Endodermal cell (in vitro differentiated cells): Measurements from ENCODE around the gene C10orf67. TPM values are rescaled to one million over a fixed set of nuclear protein-coding genes. Genes with fewer than 3 reads are reported as not detected.

Experiments used
- DNase-seq: peaks from one replicate; pipeline ENCODE4 v3.0.0-alpha.2; 2017
- H3K27ac ChIP-seq: 2 replicates; pipeline ENCODE4 v1.5.1; 2013; ENCODE audit warnings: mild to moderate bottlenecking, low read depth, low read length, moderate library complexity
- H3K27me3 ChIP-seq: 2 replicates; pipeline ENCODE4 v1.6.1; 2013; ENCODE audit warnings: mild to moderate bottlenecking, low read length, moderate library complexity; ENCODE audit not compliant: insufficient read depth, control insufficient read depth, poor library complexity, severe bottlenecking
- H3K36me3 ChIP-seq: 2 replicates; pipeline ENCODE4 v1.7.0; 2013; ENCODE audit warnings: mild to moderate bottlenecking, low read length, moderate library complexity; ENCODE audit not compliant: control insufficient read depth, insufficient read depth
- H3K4me1 ChIP-seq: one replicate; pipeline ENCODE4 v1.7.0; 2013; ENCODE audit warnings: low read length; ENCODE audit not compliant: control insufficient read depth, insufficient read depth
- H3K4me3 ChIP-seq: 2 replicates; pipeline ENCODE4 v1.5.1; 2013; ENCODE audit warnings: mild to moderate bottlenecking, low read length, moderate library complexity
- H3K9ac ChIP-seq: 2 replicates; pipeline ENCODE4 v1.6.1; 2013; ENCODE audit warnings: mild to moderate bottlenecking, low read length, moderate library complexity; ENCODE audit not compliant: poor library complexity, severe bottlenecking; ENCODE audit errors: extremely low read depth
- H3K9me3 ChIP-seq: 2 replicates; pipeline ENCODE4 v1.6.1; 2013; ENCODE audit warnings: mild to moderate bottlenecking, low read length, moderate library complexity; ENCODE audit not compliant: control insufficient read depth
- H3K27ac Mint-ChIP-seq: 2 replicates; pipeline ENCODE4 v1.8.0; 2020; ENCODE audit warnings: mixed read lengths
- H3K27me3 Mint-ChIP-seq: 2 replicates; pipeline ENCODE4 v1.8.0; 2021; ENCODE audit warnings: mild to moderate bottlenecking, mixed read lengths; ENCODE audit not compliant: insufficient read depth
- H3K36me3 Mint-ChIP-seq: 2 replicates; pipeline ENCODE4 v1.8.0; 2020; ENCODE audit warnings: low read depth, mixed read lengths
- H3K4me1 Mint-ChIP-seq: 2 replicates; pipeline ENCODE4 v1.8.0; 2020; ENCODE audit warnings: mixed read lengths
- H3K4me3 Mint-ChIP-seq: 2 replicates; pipeline ENCODE4 v1.8.0; 2020; ENCODE audit warnings: mild to moderate bottlenecking, moderate library complexity, mixed read lengths
- H3K9me3 Mint-ChIP-seq: 2 replicates; pipeline ENCODE4 v1.8.0; 2020; ENCODE audit warnings: mild to moderate bottlenecking, mixed read lengths
- WGBS, 2 experiments: methylation state at CpG; one replicate each; pipeline versions ENCODE4 v1.1.5 to v1.1.7; 2013; ENCODE audit warnings: missing lambda C conversion rate in 2 of 2, mixed read lengths in 1 of 2; ENCODE audit not compliant: insufficient coverage in 1 of 2, insufficient read length in 1 of 2; 5-methylcytosine and 5-hydroxymethylcytosine counted together
- total RNA-seq, 2 donors: library from RNA; stranded (reverse); fragmentation: NEBNext Ultra II Directional in 1 of 2; extraction: Animal tissue kit (Norgen Biotek cat#: 25700) in 1 of 2; gene quantifications; 2 replicates in 1 of 2; 3 replicates in 1 of 2; pipeline ENCODE4 v1.2.1, GENCODE V29; 2021
- TF ChIP-seq, protein P1 (sequence below): fragments of 200-600 bp; sonication (generic); conservative IDR thresholded peaks from 2 replicates; pipeline ENCODE4 v1.5.0; 2021; ENCODE audit warnings: antibody characterized with exemption, mild to moderate bottlenecking

Gene C10orf67
- total RNA-seq, 2 donors from 2014 or later = not detected

DNA sequence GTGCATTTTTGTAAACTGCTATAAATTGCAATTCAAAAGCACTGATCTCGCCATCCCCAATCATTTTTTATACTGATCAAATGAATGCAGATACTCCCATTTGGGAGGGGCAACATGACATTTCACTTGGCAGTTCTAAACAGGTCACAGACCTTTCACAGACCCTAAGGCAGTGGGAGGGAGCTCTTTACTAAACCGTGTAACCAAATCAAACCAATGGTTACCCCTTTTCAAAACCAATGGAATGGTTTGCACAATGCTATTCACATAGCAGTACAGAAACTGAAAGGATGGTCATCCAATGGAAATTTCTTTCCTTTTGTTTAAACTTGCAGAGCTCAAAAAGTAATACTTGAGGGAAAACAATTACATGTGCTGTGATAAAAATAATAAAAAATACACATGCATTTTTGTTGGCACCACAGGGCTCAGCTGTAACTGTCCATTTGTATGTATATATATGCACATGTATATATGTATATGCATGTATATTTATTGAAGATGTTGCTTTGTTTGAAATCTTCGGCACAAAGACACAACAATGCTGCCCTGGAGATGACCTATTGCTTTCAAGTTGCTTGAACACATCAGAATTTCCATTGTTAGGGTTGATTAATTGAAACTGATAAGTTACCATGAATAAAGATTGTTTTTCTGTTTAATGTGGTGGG lies 138.5 kb downstream of the C10orf67 start:
- Histone ChIP-seq H3K4me1 (no peaks in the 10 kb centered on the region), H3K36me3 (no peaks in the 10 kb centered on the region), H3K27ac (peak overlapping the region; percentile 26), H3K27me3 (peaks cover 100% of the 10 kb centered on the region), H3K4me3 (no peak overlapping the region), H3K9ac (no peak overlapping the region), H3K9me3 (no peaks in the 10 kb centered on the region)
- Mint-ChIP-seq H3K36me3 (no peaks in the 10 kb centered on the region), H3K4me1 (peaks cover 4% of the 10 kb centered on the region), H3K9me3 (no peaks in the 10 kb centered on the region), H3K27me3 (peaks cover 74% of the 10 kb centered on the region), H3K4me3 (no peak overlapping the region), H3K27ac (no peak overlapping the region)
- WGBS, 2 experiments = 50 to 76% methylated on average over 2 to 3 of the region's 3 CpGs
- TF ChIP-seq, protein P1, sequence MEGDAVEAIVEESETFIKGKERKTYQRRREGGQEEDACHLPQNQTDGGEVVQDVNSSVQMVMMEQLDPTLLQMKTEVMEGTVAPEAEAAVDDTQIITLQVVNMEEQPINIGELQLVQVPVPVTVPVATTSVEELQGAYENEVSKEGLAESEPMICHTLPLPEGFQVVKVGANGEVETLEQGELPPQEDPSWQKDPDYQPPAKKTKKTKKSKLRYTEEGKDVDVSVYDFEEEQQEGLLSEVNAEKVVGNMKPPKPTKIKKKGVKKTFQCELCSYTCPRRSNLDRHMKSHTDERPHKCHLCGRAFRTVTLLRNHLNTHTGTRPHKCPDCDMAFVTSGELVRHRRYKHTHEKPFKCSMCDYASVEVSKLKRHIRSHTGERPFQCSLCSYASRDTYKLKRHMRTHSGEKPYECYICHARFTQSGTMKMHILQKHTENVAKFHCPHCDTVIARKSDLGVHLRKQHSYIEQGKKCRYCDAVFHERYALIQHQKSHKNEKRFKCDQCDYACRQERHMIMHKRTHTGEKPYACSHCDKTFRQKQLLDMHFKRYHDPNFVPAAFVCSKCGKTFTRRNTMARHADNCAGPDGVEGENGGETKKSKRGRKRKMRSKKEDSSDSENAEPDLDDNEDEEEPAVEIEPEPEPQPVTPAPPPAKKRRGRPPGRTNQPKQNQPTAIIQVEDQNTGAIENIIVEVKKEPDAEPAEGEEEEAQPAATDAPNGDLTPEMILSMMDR = no peak
- no peak for DNase-seq

DNA sequence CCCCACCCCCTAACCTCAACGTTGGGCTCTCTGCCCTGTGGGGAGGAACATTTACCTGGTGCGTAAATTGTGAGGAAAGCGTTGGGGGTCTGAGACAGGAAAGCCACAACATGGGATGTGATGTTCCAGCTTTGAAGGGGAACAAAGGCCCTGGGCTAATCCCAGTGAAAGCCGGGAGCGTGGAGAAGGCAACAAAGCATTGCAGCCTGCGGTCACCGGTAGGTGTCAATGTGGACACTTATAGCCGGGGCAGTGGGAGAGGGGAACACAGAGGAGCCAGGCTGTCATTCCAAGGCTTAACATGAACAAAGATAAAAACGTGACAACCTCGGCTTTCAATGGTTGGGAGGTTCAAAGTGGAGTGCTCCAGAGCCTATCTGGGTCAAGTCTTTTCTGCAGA lies 139.8 kb downstream of the C10orf67 start:
- Histone ChIP-seq H3K4me3 (no peak overlapping the region), H3K27me3 (peaks cover 100% of the 10 kb centered on the region), H3K36me3 (no peaks in the 10 kb centered on the region), H3K4me1 (no peaks in the 10 kb centered on the region), H3K27ac (peak overlapping the region; percentile 67), H3K9ac (no peak overlapping the region), H3K9me3 (no peaks in the 10 kb centered on the region)
- H3K27ac Mint-ChIP-seq = no peak overlapping the region
- DNase-seq = peak; percentile 83
- WGBS, 2 experiments = 12 to 19% methylated on average over 2 to 10 of the region's 10 CpGs
- H3K4me3 Mint-ChIP-seq = no peak overlapping the region
- H3K4me1 Mint-ChIP-seq = peaks cover 7% of the 10 kb centered on the region
- peaks cover 75% of the 10 kb centered on the region for H3K27me3 Mint-ChIP-seq
- no peaks in the 10 kb centered on the region for H3K36me3 Mint-ChIP-seq
- H3K9me3 Mint-ChIP-seq = no peaks in the 10 kb centered on the region
- TF ChIP-seq, protein P1 = peak; percentile 60

DNA sequence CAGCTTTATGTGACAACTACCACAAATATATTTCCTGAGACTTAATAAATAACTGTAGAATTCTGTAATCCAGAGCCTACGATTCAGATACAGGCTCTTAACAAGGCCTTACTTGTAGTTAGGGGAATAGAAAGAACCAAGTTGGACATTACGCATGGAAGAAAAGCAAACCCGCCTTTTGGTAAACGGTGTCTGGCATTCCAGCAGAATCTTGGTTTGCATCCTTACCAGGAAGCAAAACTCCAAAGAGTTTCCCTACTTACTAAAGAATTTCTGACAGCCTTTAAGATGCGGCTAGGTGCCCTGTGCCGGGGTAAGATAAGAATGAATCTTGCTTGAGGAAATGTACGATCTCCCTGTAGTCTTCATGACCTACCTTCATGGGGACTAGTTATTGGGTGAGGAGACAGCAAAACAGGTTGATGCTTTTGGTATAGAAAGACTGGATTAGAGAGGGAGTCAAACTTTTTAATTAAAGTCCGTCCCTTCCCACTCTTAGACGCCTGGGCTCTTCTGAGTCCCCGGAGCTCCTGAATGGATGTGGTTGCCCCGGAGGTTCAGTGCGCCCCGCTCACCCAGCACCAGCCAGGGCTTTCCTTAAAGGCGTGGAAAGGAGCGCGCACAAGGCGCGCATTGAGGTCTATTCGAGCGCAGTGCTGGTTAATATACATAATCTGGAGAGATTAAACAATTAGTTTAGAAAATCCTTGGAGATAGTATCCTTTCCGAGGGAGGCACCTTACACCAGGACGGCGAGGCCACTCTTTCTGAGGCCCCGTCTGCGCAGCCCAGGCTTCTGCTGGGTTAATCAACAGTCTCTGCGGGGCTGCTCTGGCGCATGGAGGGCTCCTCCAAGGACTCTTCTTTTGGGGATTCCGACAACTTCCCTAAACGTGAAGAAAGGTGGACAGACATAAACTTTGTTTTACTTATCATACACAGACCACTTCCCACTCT lies 140.9 kb downstream of the C10orf67 start:
- no peak overlapping the region for H3K27ac ChIP-seq
- Mint-ChIP-seq H3K4me1 (peaks cover 9% of the 10 kb centered on the region), H3K9me3 (no peaks in the 10 kb centered on the region), H3K36me3 (no peaks in the 10 kb centered on the region), H3K27ac (no peak overlapping the region), H3K27me3 (peaks cover 77% of the 10 kb centered on the region), H3K4me3 (no peak overlapping the region)
- H3K4me3 ChIP-seq = no peak overlapping the region
- peak; percentile 74 for DNase-seq
- H3K9ac ChIP-seq = no peak overlapping the region
- no peaks in the 10 kb centered on the region for H3K36me3 ChIP-seq
- TF ChIP-seq, protein P1 = no peak
- no peaks in the 10 kb centered on the region for H3K4me1 ChIP-seq
- peaks cover 100% of the 10 kb centered on the region for H3K27me3 ChIP-seq
- H3K9me3 ChIP-seq = no peaks in the 10 kb centered on the region
- WGBS, 2 experiments = 45 to 87% methylated on average over 21 to 29 of the region's 29 CpGs
